Natural killer cell (primary cell): Measurements from ENCODE around the gene HSPA9. TPM values are rescaled to one million over a fixed set of nuclear protein-coding genes. Genes with fewer than 3 reads are reported as not detected.
A peak's percentile ranks its signal among the peaks of the same experiment; 100 is the strongest.
"Not testable (repeated sequence)": the region's sequence is repeated elsewhere in the genome, so short reads cannot be mapped to it uniquely, and the experiment has no call there.

Experiments
- ATAC-seq, 3 donors: fragments of 150-1000 bp in 2 of 3; fragments of 200-7000 bp in 1 of 3; cut with Tn5 transposase; 1 replicate in 1 of 3; 2 replicates in 2 of 3; pipeline ENCODE4 v1.10.0; 2021; ENCODE audit warnings: mild to moderate bottlenecking in 2 of 3, moderate library complexity in 2 of 3
- DNase-seq, 2 donors: peaks; one replicate each; pipeline versions ENCODE4 v3.0.0 to v3.0.0-alpha.2; 2013 to 2021; ENCODE audit warnings: mixed read lengths in 1 of 2
- H3K27ac ChIP-seq: one replicate; pipeline ENCODE4 v1.5.1; 2013; ENCODE audit warnings: mild to moderate bottlenecking, low read length
- H3K27me3 ChIP-seq: one replicate; pipeline ENCODE4 v1.6.1; 2013; ENCODE audit warnings: low read length; ENCODE audit not compliant: control insufficient read depth, insufficient read depth
- H3K36me3 ChIP-seq: one replicate; pipeline ENCODE4 v1.6.1; 2013; ENCODE audit warnings: low read length; ENCODE audit not compliant: control insufficient read depth, insufficient read depth
- H3K4me1 ChIP-seq: one replicate; pipeline ENCODE4 v1.6.1; 2013; ENCODE audit warnings: low read length; ENCODE audit not compliant: control insufficient read depth, insufficient read depth
- H3K4me3 ChIP-seq: one replicate; pipeline ENCODE4 v1.5.1; 2013; ENCODE audit warnings: low read length
- H3K9me3 ChIP-seq: one replicate; pipeline ENCODE4 v1.6.1; 2013; ENCODE audit warnings: low read length; ENCODE audit not compliant: control insufficient read depth, insufficient read depth
- H3K27ac Mint-ChIP-seq, 2 donors: one replicate each; pipeline ENCODE4 v1.8.0; 2022; ENCODE audit warnings: mild to moderate bottlenecking in 2 of 2, mixed read lengths in 2 of 2, moderate library complexity in 1 of 2
- H3K27me3 Mint-ChIP-seq, 2 donors: one replicate each; pipeline ENCODE4 v1.8.0; 2022; ENCODE audit warnings: low read depth in 2 of 2, mixed read lengths in 2 of 2
- H3K36me3 Mint-ChIP-seq: one replicate; pipeline ENCODE4 v1.8.0; 2022; ENCODE audit warnings: mixed read lengths
- H3K4me1 Mint-ChIP-seq, 2 donors: one replicate each; pipeline ENCODE4 v1.8.0; 2022; ENCODE audit warnings: mixed read lengths in 2 of 2
- H3K4me3 Mint-ChIP-seq: one replicate; pipeline ENCODE4 v1.8.0; 2022; ENCODE audit warnings: mild to moderate bottlenecking, moderate library complexity, mixed read lengths
- H3K9me3 Mint-ChIP-seq, 2 donors: one replicate each; pipeline ENCODE4 v1.8.0; 2022; ENCODE audit warnings: mixed read lengths in 2 of 2
- CTCF ChIP-seq: fragments of 200-600 bp; IDR thresholded peaks from one replicate; pipeline ENCODE4 v1.8.0; 2022; ENCODE audit warnings: antibody characterized with exemption
- WGBS: methylation state at CpG from one replicate; pipeline ENCODE4 v1.1.7; 2013; ENCODE audit warnings: missing lambda C conversion rate; ENCODE audit not compliant: insufficient coverage; 5-methylcytosine and 5-hydroxymethylcytosine counted together
- intact Hi-C: fragments of 100-400 bp; cut with micrococcal nuclease; formaldehyde crosslinking; loops from one replicate; pipeline ENCODE4 v1.14.2; 2022
- total RNA-seq, 4 donors: library from RNA; stranded (reverse); fragments of 120-200 nt in 1 of 4; gene quantifications; one replicate each; pipeline versions ENCODE4 v1.2.3 to v1.2.4, GENCODE V29; 2013 to 2022

HSPA9 gene
- total RNA-seq, 3 donors from 2014 or later (not counting 1 experiment from before 2014, with no cell fraction given), result 272 to 308 (median 308) TPM

GRCh38 chr5:138508958-138509357 is 66.2 kb downstream of the HSPA9 start:
- Mint-ChIP-seq H3K4me3 (no peak overlapping the region), H3K36me3 (peaks cover 31% of the 10 kb centered on the region), H3K4me1 (peaks cover 0 to 6% of the 10 kb centered on the region in 2 donors), H3K9me3 (no peaks in the 10 kb centered on the region), H3K27ac (peak overlapping the region; percentile 21 to 36), H3K27me3 (no peaks in the 10 kb centered on the region)
- intact Hi-C loops, result no loop called here
- 91% methylated on average over 3 of the region's 3 CpGs for WGBS
- Histone ChIP-seq H3K4me3 (no peak overlapping the region), H3K27me3 (no peaks in the 10 kb centered on the region), H3K4me1 (no peaks in the 10 kb centered on the region), H3K9me3 (no peaks in the 10 kb centered on the region), H3K36me3 (peaks cover 59% of the 10 kb centered on the region), H3K27ac (no peak overlapping the region)
- TF ChIP-seq CTCF, result no peak
- DNase-seq (no peak), ATAC-seq (no peak)

GRCh38 chr5:138507485-138507884 is 67.7 kb downstream of the HSPA9 start:
- peak overlapping the region in 1 of 2 donors; percentile 54 for H3K27ac Mint-ChIP-seq
- not testable (repeated sequence) for H3K27me3 Mint-ChIP-seq

DNA sequence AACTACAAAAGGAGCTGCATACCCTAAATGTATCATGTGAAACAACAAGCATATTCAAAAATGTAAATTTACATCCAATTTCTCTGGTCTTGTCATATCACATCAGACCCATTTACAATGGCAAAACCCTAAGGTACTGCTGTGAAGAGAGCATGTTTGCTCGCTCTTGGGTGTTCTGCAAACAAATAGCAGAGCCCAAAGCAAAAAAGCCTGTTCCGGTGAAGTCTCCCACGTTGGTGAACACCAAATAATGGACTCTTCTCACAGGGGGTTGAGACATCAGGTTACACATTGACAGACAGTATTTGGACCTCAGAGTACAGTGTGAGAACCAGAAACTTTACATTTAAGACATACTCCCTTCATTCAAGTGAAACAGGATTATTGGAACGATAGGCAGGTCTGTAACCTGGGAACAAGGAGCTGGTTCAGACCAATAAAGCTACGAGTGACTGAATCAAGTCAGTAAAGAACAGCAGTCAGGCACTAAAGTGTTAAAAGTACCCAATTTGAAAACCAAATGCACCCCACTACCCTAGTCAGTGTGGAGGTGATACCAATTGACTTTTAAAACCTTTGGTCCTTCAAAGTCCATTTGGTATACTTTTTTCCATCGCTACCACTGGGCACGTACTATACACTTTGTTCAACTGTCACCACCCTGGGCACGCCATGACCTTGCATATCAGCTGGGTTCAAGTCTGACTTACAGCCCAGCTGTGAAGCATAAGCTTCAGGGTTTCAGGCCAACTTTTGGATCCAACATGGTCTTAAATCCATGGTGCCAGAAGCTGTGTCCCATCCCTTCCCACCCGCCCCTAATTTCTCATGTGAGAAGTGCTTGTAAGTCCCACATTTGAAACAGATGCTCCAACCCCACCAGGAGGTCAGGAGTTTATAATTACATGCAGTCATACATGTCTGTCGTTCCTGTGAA is 68.6 kb downstream of the HSPA9 start:
- intact Hi-C loops, result no loop called here
- Histone ChIP-seq H3K27me3 (no peaks in the 10 kb centered on the region), H3K4me1 (no peaks in the 10 kb centered on the region), H3K36me3 (peaks cover 40% of the 10 kb centered on the region), H3K27ac (no peak overlapping the region), H3K4me3 (no peak overlapping the region), H3K9me3 (no peaks in the 10 kb centered on the region)
- no peaks in the 10 kb centered on the region for H3K27me3 Mint-ChIP-seq
- no peaks in the 10 kb centered on the region for H3K9me3 Mint-ChIP-seq
- no peak for DNase-seq
- H3K4me1 Mint-ChIP-seq, result peaks cover 5 to 6% of the 10 kb centered on the region in 2 donors
- peak overlapping the region in 1 of 2 donors; percentile 54 for H3K27ac Mint-ChIP-seq
- peaks cover 31% of the 10 kb centered on the region for H3K36me3 Mint-ChIP-seq
- no peak for ATAC-seq
- no peak overlapping the region for H3K4me3 Mint-ChIP-seq
- WGBS, result 97% methylated on average over 10 of the region's 10 CpGs
- TF ChIP-seq CTCF, result no peak

More at GRCh38 chr5:138507485-138507884, 67.7 kb downstream of the HSPA9 start:
- H3K4me3 ChIP-seq, H3K9me3 Mint-ChIP-seq, H3K4me1 Mint-ChIP-seq, H3K27ac ChIP-seq, H3K27me3 ChIP-seq, intact Hi-C loops, H3K4me1 ChIP-seq, DNase-seq, H3K9me3 ChIP-seq, H3K4me3 Mint-ChIP-seq, ATAC-seq: not testable (repeated sequence)
- 92% methylated on average over 6 of the region's 8 CpGs for WGBS
- peaks cover 46% of the 10 kb centered on the region for H3K36me3 ChIP-seq
- peaks cover 31% of the 10 kb centered on the region for H3K36me3 Mint-ChIP-seq

DNA sequence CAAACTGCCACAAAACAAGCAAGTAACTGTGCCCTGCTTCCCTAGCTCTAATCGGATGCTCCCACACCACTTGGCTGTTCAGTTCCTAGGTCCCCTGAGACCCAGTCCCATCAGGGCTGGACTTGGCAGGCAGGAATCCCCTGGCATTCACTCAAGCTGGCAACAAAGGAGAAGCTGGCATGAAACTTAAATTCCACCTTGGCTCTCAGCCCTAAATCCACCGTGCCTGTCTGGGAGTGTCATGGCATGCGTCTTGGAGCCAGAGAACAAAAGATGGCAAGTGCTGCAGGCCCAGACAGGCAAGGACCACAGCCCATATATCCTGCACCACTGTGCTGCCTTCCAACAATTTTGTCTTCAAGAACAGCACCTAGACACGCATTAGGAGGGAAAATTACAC is 70.4 kb downstream of the HSPA9 start:
- Mint-ChIP-seq H3K27ac (peak overlapping the region; percentile 16 to 29), H3K36me3 (peaks cover 23% of the 10 kb centered on the region), H3K9me3 (no peaks in the 10 kb centered on the region), H3K4me1 (peaks cover 5 to 6% of the 10 kb centered on the region in 2 donors), H3K4me3 (no peak overlapping the region), H3K27me3 (no peaks in the 10 kb centered on the region)
- H3K9me3 ChIP-seq, result no peaks in the 10 kb centered on the region
- no peak for DNase-seq
- no peak for TF ChIP-seq CTCF
- no peak overlapping the region for H3K27ac ChIP-seq
- no peaks in the 10 kb centered on the region for H3K27me3 ChIP-seq
- H3K4me1 ChIP-seq, result no peaks in the 10 kb centered on the region
- no peak overlapping the region for H3K4me3 ChIP-seq
- peaks cover 24% of the 10 kb centered on the region for H3K36me3 ChIP-seq
- intact Hi-C loops, result no loop called here
- 94% methylated on average over 4 of the region's 4 CpGs for WGBS
- no peak for ATAC-seq

Other genes starting within 250 kb of the HSPA9 start
- under 1 TPM in 2 of 3 donors, not detected in 1; 0.47 to 0.48 TPM for gene CDC25C, start 243.6 kb downstream of the HSPA9 start, total RNA-seq
- 100 to 1,000 TPM in 1 of 3 donors, 10 to 100 TPM in 2; 65.1 to 140 (median 73.6) TPM for gene FAM53C, start 237.1 kb downstream of the HSPA9 start, total RNA-seq
- gene KDM3B, start 222.7 kb downstream of the HSPA9 start, total RNA-seq, result 10 to 100 TPM; 82.3 to 87.1 (median 82.3) TPM
- under 1 TPM; 0.28 to 0.79 (median 0.66) TPM for gene REEP2, start 136.3 kb downstream of the HSPA9 start, total RNA-seq
- 100 to 1,000 TPM in 1 of 3 donors, 10 to 100 TPM in 2; 52.1 to 137 (median 84.8) TPM for gene EGR1, start 109.9 kb downstream of the HSPA9 start, total RNA-seq
- gene ETF1, start 32.2 kb downstream of the HSPA9 start, total RNA-seq, result 100 to 1,000 TPM; 135 to 189 (median 136) TPM
- 10 to 100 TPM; 34.4 to 53.0 (median 49.8) TPM for gene CTNNA1, start 178.0 kb upstream of the HSPA9 start, total RNA-seq